ENCODE results near the gene KIR2DL1.
"Not testable (repeated sequence)": the region's sequence is repeated elsewhere in the genome, so short reads cannot be mapped to it uniquely, and the experiment has no call there.

The KIR2DL1 gene

GRCh38 chr19:54786091-54786723 is 16.6 kb downstream of the KIR2DL1 start:
- not testable (repeated sequence) for H3K4me3 Mint-ChIP-seq; H3K27ac Mint-ChIP-seq; H3K9me3 Mint-ChIP-seq; H3K36me3 Mint-ChIP-seq (ENCODE audit: low read depth); H3K27me3 Mint-ChIP-seq (ENCODE audit: low read depth); DNase-seq (ENCODE audit: low spot score); H3K4me1 Mint-ChIP-seq (ENCODE audit: low read depth)

- H3K36me3 Mint-ChIP-seq (ENCODE audit: low read depth); DNase-seq (ENCODE audit: low spot score); H3K27me3 Mint-ChIP-seq (ENCODE audit: low read depth); H3K4me1 Mint-ChIP-seq (ENCODE audit: low read depth); H3K27ac Mint-ChIP-seq; H3K9me3 Mint-ChIP-seq; H3K4me3 Mint-ChIP-seq: not testable (repeated sequence)
Measured at GRCh38 chr19:54788154-54788553, 18.6 kb downstream of the KIR2DL1 start.

GRCh38 chr19:54790711-54791110 is 21.1 kb downstream of the KIR2DL1 start:
- Mint-ChIP-seq H3K27ac (no peak overlapping the region), H3K4me3 (no peak overlapping the region), H3K27me3 (ENCODE audit: low read depth) (peaks cover 14% of the 10 kb centered on the region), H3K36me3 (ENCODE audit: low read depth) (no peaks in the 10 kb centered on the region), H3K9me3 (no peaks in the 10 kb centered on the region), H3K4me1 (ENCODE audit: low read depth) (peaks cover 10% of the 10 kb centered on the region)
- DNase-seq (ENCODE audit: low spot score) = no peak

GRCh38 chr19:54791476-54791875 is 21.9 kb downstream of the KIR2DL1 start:
- H3K4me3 Mint-ChIP-seq = peak overlapping the region; percentile 4
- H3K27ac Mint-ChIP-seq = no peak overlapping the region
- no peak for DNase-seq (ENCODE audit: low spot score)
- no peaks in the 10 kb centered on the region for H3K9me3 Mint-ChIP-seq
- H3K27me3 Mint-ChIP-seq (ENCODE audit: low read depth) = peaks cover 14% of the 10 kb centered on the region
- peaks cover 10% of the 10 kb centered on the region for H3K4me1 Mint-ChIP-seq (ENCODE audit: low read depth)
- H3K36me3 Mint-ChIP-seq (ENCODE audit: low read depth) = no peaks in the 10 kb centered on the region

- no peaks in the 10 kb centered on the region for H3K36me3 Mint-ChIP-seq (ENCODE audit: low read depth)
- no peaks in the 10 kb centered on the region for H3K9me3 Mint-ChIP-seq
- peaks cover 14% of the 10 kb centered on the region for H3K27me3 Mint-ChIP-seq (ENCODE audit: low read depth)
- H3K4me3 Mint-ChIP-seq = peak overlapping the region; percentile 76
- no peak for DNase-seq (ENCODE audit: low spot score)
- peaks cover 10% of the 10 kb centered on the region for H3K4me1 Mint-ChIP-seq (ENCODE audit: low read depth)
- peak overlapping the region; percentile 13 for H3K27ac Mint-ChIP-seq
Measured at GRCh38 chr19:54792814-54793213, 23.2 kb downstream of the KIR2DL1 start.

- no peaks in the 10 kb centered on the region for H3K9me3 Mint-ChIP-seq
- no peaks in the 10 kb centered on the region for H3K36me3 Mint-ChIP-seq (ENCODE audit: low read depth)
- H3K4me3 Mint-ChIP-seq = no peak overlapping the region
- H3K27me3 Mint-ChIP-seq (ENCODE audit: low read depth) = peaks cover 14% of the 10 kb centered on the region
- peaks cover 10% of the 10 kb centered on the region for H3K4me1 Mint-ChIP-seq (ENCODE audit: low read depth)
- no peak for DNase-seq (ENCODE audit: low spot score)
- no peak overlapping the region for H3K27ac Mint-ChIP-seq
Measured at GRCh38 chr19:54795758-54796157, 26.2 kb downstream of the KIR2DL1 start.

GRCh38 chr19:54803410-54803809 is 33.8 kb downstream of the KIR2DL1 start, which contains the start of gene KIR2DL4:
Gene KIR2DL4, plus strand, starts transcription at chr19:54803610. Its CDS starts 42 bp downstream, at chr19:54803652.
- H3K4me3 Mint-ChIP-seq = no peak within 1 kb of the TSS
- no peaks in the 10 kb centered on the region for H3K27me3 Mint-ChIP-seq (ENCODE audit: low read depth)
- H3K36me3 Mint-ChIP-seq (ENCODE audit: low read depth) = no peaks in the 10 kb centered on the region
- no peak for DNase-seq (ENCODE audit: low spot score)
- H3K4me1 Mint-ChIP-seq (ENCODE audit: low read depth) = no peaks in the 10 kb centered on the region
- no peaks in the 10 kb centered on the region for H3K9me3 Mint-ChIP-seq
- no peak within 1 kb of the TSS for H3K27ac Mint-ChIP-seq

GRCh38 chr19:54804101-54804500 is 34.5 kb downstream of the KIR2DL1 start:
- H3K27me3 Mint-ChIP-seq (ENCODE audit: low read depth) = no peaks in the 10 kb centered on the region
- no peaks in the 10 kb centered on the region for H3K4me1 Mint-ChIP-seq (ENCODE audit: low read depth)
- DNase-seq (ENCODE audit: low spot score) = no peak
- no peaks in the 10 kb centered on the region for H3K36me3 Mint-ChIP-seq (ENCODE audit: low read depth)
- no peak overlapping the region for H3K4me3 Mint-ChIP-seq
- no peak overlapping the region for H3K27ac Mint-ChIP-seq
- no peaks in the 10 kb centered on the region for H3K9me3 Mint-ChIP-seq

- H3K36me3 Mint-ChIP-seq (ENCODE audit: low read depth) = no peaks in the 10 kb centered on the region
- H3K4me1 Mint-ChIP-seq (ENCODE audit: low read depth) = no peaks in the 10 kb centered on the region
- H3K27ac Mint-ChIP-seq = no peak overlapping the region
- H3K27me3 Mint-ChIP-seq (ENCODE audit: low read depth) = no peaks in the 10 kb centered on the region
- H3K9me3 Mint-ChIP-seq = no peaks in the 10 kb centered on the region
- DNase-seq (ENCODE audit: low spot score) = no peak
- no peak overlapping the region for H3K4me3 Mint-ChIP-seq
Measured at GRCh38 chr19:54804571-54804970, 35.0 kb downstream of the KIR2DL1 start.

- no peaks in the 10 kb centered on the region for H3K36me3 Mint-ChIP-seq (ENCODE audit: low read depth)
- no peak for DNase-seq (ENCODE audit: low spot score)
- no peaks in the 10 kb centered on the region for H3K4me1 Mint-ChIP-seq (ENCODE audit: low read depth)
- no peaks in the 10 kb centered on the region for H3K9me3 Mint-ChIP-seq
- H3K4me3 Mint-ChIP-seq = no peak overlapping the region
- H3K27me3 Mint-ChIP-seq (ENCODE audit: low read depth) = no peaks in the 10 kb centered on the region
- H3K27ac Mint-ChIP-seq = no peak overlapping the region
Measured at GRCh38 chr19:54805665-54806515, 36.3 kb downstream of the KIR2DL1 start.

- no peaks in the 10 kb centered on the region for H3K36me3 Mint-ChIP-seq (ENCODE audit: low read depth)
- H3K27me3 Mint-ChIP-seq (ENCODE audit: low read depth) = no peaks in the 10 kb centered on the region
- H3K4me3 Mint-ChIP-seq = no peak overlapping the region
- no peaks in the 10 kb centered on the region for H3K4me1 Mint-ChIP-seq (ENCODE audit: low read depth)
- H3K27ac Mint-ChIP-seq = no peak overlapping the region
- DNase-seq (ENCODE audit: low spot score) = no peak
- no peaks in the 10 kb centered on the region for H3K9me3 Mint-ChIP-seq
Measured at GRCh38 chr19:54806516-54806838, 36.9 kb downstream of the KIR2DL1 start.

GRCh38 chr19:54814571-54814970 is 45.0 kb downstream of the KIR2DL1 start:
- H3K27me3 Mint-ChIP-seq (ENCODE audit: low read depth); H3K4me3 Mint-ChIP-seq; H3K27ac Mint-ChIP-seq; H3K9me3 Mint-ChIP-seq; DNase-seq (ENCODE audit: low spot score); H3K4me1 Mint-ChIP-seq (ENCODE audit: low read depth); H3K36me3 Mint-ChIP-seq (ENCODE audit: low read depth): not testable (repeated sequence)

- not testable (repeated sequence) for H3K27me3 Mint-ChIP-seq (ENCODE audit: low read depth); H3K9me3 Mint-ChIP-seq; H3K36me3 Mint-ChIP-seq (ENCODE audit: low read depth); H3K27ac Mint-ChIP-seq; H3K4me3 Mint-ChIP-seq; H3K4me1 Mint-ChIP-seq (ENCODE audit: low read depth); DNase-seq (ENCODE audit: low spot score)
Measured at GRCh38 chr19:54816251-54816650, 46.7 kb downstream of the KIR2DL1 start, which contains the start of gene KIR3DL1. Gene KIR3DL1, plus strand, starts transcription at chr19:54816468.

- H3K4me3 Mint-ChIP-seq = no peak overlapping the region
- H3K27me3 Mint-ChIP-seq (ENCODE audit: low read depth) = no peaks in the 10 kb centered on the region
Measured at GRCh38 chr19:54817670-54818536, 48.3 kb downstream of the KIR2DL1 start.

More at GRCh38 chr19:54817670-54818536, 48.3 kb downstream of the KIR2DL1 start:
- Mint-ChIP-seq H3K9me3 (no peaks in the 10 kb centered on the region), H3K4me1 (ENCODE audit: low read depth) (no peaks in the 10 kb centered on the region), H3K36me3 (ENCODE audit: low read depth) (no peaks in the 10 kb centered on the region), H3K27ac (no peak overlapping the region)
- no peak for DNase-seq (ENCODE audit: low spot score)
